Muscle layer of colon (tissue), 2 donors: ENCODE measurements around the gene CCDC116.
"Not testable (repeated sequence)": the region's sequence is repeated elsewhere in the genome, so short reads cannot be mapped to it uniquely, and the experiment has no call there.

Source experiments
- H3K27ac ChIP-seq: one replicate; pipeline ENCODE4 v1.7.0; 2013; ENCODE audit warnings: low read depth, mild to moderate bottlenecking, low read length, moderate library complexity
- H3K27me3 ChIP-seq, 2 donors: one replicate each; pipeline ENCODE4 v1.7.0; 2013; ENCODE audit warnings: low read length in 2 of 2, mild to moderate bottlenecking in 2 of 2; ENCODE audit not compliant: insufficient read depth in 2 of 2, control insufficient read depth in 1 of 2
- H3K36me3 ChIP-seq: one replicate; pipeline ENCODE4 v1.7.0; 2013; ENCODE audit warnings: mild to moderate bottlenecking, low read length; ENCODE audit not compliant: insufficient read depth
- H3K4me1 ChIP-seq: one replicate; pipeline ENCODE4 v1.7.0; 2013; ENCODE audit warnings: mild to moderate bottlenecking, low read length; ENCODE audit not compliant: insufficient read depth
- H3K4me3 ChIP-seq, 2 donors: one replicate each; pipeline ENCODE4 v1.7.0; 2013; ENCODE audit warnings: low read length in 2 of 2, low read depth in 1 of 2, mild to moderate bottlenecking in 1 of 2, moderate library complexity in 1 of 2
- H3K9ac ChIP-seq: one replicate; pipeline ENCODE4 v1.7.0; 2013; ENCODE audit warnings: low read length
- H3K9me3 ChIP-seq: one replicate; pipeline ENCODE4 v1.7.0; 2013; ENCODE audit warnings: mild to moderate bottlenecking, low read length
- donor health status: abdominal sarcoma.
- donor health status: Adenocarcinoma of cecum.

The CCDC116 gene

DNA sequence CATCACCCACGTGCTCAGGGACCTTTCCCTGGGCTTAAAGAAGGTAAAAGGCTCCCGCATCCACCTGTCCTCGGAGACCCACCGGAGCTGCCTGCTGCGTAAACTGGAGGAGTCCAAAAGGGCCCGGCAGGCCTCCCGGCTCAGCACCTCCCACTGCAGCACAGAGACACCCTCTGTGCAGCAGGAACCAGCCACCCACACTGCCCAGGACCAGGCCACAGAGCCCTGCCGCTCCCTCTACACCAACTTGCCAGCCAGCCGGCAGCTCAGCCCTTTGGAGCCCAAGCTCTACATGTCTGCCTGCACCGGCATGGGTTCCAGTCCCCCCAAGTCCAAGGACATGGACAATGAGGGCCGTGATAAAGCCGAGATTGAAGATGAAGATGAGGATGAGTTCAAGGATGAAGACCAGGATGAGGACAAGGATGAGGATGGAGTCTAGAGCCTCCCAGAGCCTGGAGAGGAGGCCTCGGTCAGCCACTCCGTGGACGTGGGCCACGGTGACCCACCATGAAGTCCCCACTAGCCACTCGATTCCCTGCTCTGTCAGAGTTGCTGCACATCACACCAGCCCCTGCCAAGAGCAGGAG is 4.2 kb downstream of the CCDC116 start:
- H3K36me3 ChIP-seq = no peaks in the 10 kb centered on the region
- no peaks in the 10 kb centered on the region for H3K9me3 ChIP-seq
- no peak overlapping the region for H3K4me3 ChIP-seq
- H3K27ac ChIP-seq = no peak overlapping the region
- H3K9ac ChIP-seq = no peak overlapping the region
- H3K27me3 ChIP-seq = no peaks in the 10 kb centered on the region
- peaks cover 7% of the 10 kb centered on the region for H3K4me1 ChIP-seq

DNA sequence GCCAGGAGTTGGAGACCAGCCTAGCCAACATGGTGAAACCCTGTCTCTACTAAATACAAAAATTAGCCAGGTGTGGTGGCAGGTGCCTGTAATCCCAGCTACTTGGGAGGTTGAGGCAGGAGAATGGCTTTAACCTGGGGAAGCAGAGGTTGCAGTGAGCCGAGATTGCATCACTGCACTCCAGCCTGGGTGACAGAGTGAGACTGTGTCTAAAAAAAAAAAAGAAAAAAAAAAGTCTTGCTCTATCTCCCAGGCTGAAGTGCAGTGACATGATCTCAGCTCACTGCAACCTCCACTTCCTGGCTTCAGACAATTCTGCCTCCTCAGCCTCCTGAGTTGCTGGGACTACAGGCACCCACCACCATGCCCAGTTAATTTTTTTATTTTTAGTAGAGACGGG is 4.9 kb downstream of the CCDC116 start:
- H3K27me3 ChIP-seq, H3K4me3 ChIP-seq, H3K4me1 ChIP-seq, H3K36me3 ChIP-seq, H3K9ac ChIP-seq, H3K27ac ChIP-seq, H3K9me3 ChIP-seq: not testable (repeated sequence)

DNA sequence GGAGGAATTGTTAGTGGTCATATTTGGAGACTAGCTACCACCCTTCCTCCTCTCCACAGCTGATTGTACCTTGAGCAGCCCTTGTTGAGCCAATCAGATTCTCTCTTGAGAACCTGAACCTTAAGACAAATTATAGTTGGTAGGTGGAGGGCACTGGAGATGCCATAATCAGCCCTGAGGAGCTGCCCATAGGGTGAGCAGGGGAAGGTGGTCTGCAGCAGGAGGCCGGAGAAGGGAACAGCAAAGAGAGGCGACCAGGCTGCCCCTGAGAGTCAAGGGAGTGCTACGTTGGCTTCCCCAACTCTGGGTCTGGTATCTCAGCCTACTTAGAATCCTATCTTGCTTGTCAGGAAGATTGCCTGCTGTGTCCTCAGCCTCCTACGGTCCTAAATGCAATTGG is 6.8 kb downstream of the CCDC116 start:
- Histone ChIP-seq H3K4me3 (no peak overlapping the region), H3K9me3 (no peaks in the 10 kb centered on the region), H3K27me3 (no peaks in the 10 kb centered on the region), H3K9ac (no peak overlapping the region), H3K36me3 (no peaks in the 10 kb centered on the region), H3K27ac (no peak overlapping the region), H3K4me1 (peaks cover 12% of the 10 kb centered on the region)

DNA sequence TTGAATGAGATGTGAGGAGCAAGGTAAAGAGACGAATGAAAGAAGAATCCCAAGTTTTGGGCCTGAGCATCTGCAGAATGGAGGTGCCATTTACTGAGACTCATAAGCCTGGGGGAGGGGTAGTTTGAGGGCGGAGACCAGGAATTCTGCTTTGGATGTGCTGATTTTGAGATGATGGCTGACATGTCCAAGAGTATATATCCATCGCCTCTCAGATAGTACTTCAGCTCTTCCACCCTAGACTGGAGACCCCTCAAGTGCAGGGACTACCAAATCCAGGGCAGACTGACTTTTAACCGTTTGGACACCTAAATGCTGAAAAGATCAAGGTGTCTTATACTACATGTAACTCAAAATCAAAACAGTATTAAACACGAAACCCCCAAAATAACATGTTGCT is 8.2 kb downstream of the CCDC116 start:
- no peaks in the 10 kb centered on the region for H3K36me3 ChIP-seq
- H3K9me3 ChIP-seq = no peaks in the 10 kb centered on the region
- no peak overlapping the region for H3K4me3 ChIP-seq
- no peak overlapping the region for H3K27ac ChIP-seq
- no peaks in the 10 kb centered on the region for H3K27me3 ChIP-seq
- H3K4me1 ChIP-seq = peaks cover 12% of the 10 kb centered on the region
- no peak overlapping the region for H3K9ac ChIP-seq

DNA sequence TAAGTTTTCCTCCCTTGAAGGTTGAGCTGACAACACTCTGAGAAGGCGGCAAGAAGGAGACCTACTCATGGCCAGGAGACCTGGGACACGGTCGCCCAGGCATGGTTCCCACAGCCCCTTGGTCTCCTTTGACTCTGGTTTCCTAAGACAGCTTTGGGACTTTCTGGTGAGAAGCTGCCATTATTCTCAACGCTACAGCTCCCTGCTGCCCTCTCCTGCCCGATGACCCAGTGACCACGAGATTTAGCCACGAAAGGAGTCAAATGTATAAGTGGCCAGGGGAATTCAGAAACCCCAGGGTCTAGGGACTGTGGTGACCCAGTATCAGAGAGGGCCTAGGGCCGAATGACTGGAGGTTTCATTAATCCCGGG is 8.8 kb downstream of the CCDC116 start:
- Histone ChIP-seq H3K4me1 (peaks cover 12% of the 10 kb centered on the region), H3K4me3 (peak overlapping the region; percentile 49 to 73), H3K27ac (peak overlapping the region; percentile 43), H3K27me3 (no peaks in the 10 kb centered on the region), H3K9me3 (no peaks in the 10 kb centered on the region), H3K9ac (peak overlapping the region; percentile 42), H3K36me3 (no peaks in the 10 kb centered on the region)

DNA sequence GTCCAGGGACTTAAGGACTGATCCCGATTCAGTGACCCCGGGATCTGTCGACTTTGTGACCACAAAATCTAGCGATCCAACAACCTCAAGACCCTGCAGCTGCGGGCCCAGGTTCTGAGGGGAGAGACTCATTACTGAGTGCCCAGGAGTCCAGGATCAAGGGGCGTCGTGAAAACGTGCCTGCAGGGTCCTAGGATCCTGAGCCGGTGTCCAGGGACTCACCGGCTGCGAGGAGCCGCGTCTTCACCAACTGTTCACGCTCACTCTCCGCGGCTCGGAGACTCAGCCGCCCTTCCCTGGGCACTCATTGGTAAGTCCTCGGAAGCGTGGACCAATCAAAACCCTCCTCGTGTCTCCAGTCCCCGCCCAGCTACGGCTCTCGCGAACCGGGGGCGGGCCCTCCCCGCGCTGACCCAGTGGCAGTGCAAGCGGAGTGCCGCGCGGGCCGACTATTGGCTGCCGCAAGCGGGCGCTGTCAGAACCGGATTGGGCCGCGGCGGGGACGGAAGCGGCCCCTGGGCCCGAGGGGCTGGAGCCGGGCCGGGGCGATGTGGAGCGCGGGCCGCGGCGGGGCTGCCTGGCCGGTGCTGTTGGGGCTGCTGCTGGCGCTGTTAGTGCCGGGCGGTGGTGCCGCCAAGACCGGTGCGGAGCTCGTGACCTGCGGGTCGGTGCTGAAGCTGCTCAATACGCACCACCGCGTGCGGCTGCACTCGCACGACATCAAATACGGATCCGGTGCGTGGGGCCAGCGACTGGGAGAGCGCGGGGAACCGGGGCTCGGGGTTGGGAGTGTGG is 9.4 kb downstream of the CCDC116 start, which contains the start of gene SDF2L1:
Gene SDF2L1, plus strand, starts transcription at position 514 of the 795 bp plus-strand sequence. Its CDS starts 35 bp downstream, at position 549.
- Histone ChIP-seq H3K4me1 (peaks cover 18% of the 10 kb centered on the region), H3K27me3 (no peaks in the 10 kb centered on the region), H3K27ac (peak within 1 kb of the TSS; percentile 61), H3K36me3 (no peaks in the 10 kb centered on the region), H3K4me3 (peak within 1 kb of the TSS; percentile 54 to 73), H3K9me3 (no peaks in the 10 kb centered on the region), H3K9ac (peak within 1 kb of the TSS; percentile 42)

DNA sequence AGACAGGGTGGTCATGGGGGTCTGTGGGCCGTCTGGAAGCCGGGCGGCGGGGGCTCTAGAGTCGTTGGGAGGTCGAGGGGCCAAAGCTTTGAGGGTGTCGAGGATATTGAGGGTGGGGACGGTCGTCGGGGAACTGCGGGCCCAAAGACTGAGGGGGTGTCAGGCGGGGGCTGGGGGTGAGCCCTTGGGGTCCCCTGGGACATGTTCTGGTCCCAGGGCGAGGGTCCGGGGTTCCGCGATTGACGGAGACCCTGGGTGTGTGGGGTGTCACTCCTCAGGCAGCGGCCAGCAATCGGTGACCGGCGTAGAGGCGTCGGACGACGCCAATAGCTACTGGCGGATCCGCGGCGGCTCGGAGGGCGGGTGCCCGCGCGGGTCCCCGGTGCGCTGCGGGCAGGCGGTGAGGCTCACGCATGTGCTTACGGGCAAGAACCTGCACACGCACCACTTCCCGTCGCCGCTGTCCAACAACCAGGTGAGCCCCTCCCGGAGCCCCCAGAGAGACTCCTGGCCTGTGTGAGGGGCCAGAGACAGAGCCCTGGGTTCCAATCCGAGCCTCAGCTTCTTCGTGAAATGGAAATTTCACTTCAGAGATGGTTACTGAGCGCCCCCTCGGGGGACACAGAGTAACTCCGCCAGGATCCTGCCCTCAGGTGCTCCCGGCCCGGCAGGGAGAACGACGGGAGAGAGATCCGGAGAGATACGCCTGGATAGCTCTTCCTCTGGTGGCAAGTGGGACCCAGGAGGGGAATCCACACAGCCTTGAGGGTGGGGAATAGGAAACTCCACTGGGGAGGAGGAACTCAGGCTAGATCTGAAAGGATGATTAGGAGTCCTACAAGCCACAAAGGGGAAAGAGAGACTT is 10.3 kb downstream of the CCDC116 start:
- H3K36me3 ChIP-seq = no peaks in the 10 kb centered on the region
- H3K4me3 ChIP-seq = peak overlapping the region; percentile 54 to 73
- H3K4me1 ChIP-seq = peaks cover 18% of the 10 kb centered on the region
- no peak overlapping the region for H3K9ac ChIP-seq
- peak overlapping the region; percentile 61 for H3K27ac ChIP-seq
- H3K27me3 ChIP-seq = no peaks in the 10 kb centered on the region
- H3K9me3 ChIP-seq = no peaks in the 10 kb centered on the region

DNA sequence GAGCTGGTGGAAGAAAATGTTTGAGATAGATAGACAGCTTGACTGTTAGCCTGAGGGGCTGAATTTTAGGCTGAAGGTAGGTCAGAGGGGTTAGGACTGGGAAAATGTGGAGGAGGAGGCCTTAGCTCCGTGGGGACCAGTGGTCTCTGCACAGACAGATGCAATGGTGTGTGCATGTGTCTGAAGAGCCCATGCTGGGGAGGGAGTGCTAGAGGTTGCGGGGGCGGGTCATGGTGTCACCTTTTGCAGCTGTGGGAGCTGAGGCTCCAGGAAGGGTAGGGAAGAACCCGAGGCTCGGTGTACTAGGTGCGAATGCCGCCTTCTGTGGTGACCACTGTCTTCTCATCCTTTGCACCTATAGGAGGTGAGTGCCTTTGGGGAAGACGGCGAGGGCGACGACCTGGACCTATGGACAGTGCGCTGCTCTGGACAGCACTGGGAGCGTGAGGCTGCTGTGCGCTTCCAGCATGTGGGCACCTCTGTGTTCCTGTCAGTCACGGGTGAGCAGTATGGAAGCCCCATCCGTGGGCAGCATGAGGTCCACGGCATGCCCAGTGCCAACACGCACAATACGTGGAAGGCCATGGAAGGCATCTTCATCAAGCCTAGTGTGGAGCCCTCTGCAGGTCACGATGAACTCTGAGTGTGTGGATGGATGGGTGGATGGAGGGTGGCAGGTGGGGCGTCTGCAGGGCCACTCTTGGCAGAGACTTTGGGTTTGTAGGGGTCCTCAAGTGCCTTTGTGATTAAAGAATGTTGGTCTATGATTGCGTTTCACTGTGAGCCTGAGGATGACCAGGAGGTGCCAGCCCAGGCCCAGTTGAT is 11.2 kb downstream of the CCDC116 start:
- no peaks in the 10 kb centered on the region for H3K9me3 ChIP-seq
- no peak overlapping the region for H3K9ac ChIP-seq
- H3K27ac ChIP-seq = no peak overlapping the region
- peaks cover 18% of the 10 kb centered on the region for H3K4me1 ChIP-seq
- H3K4me3 ChIP-seq = peak overlapping the region in 1 of 2 donors; percentile 73
- H3K27me3 ChIP-seq = no peaks in the 10 kb centered on the region
- no peaks in the 10 kb centered on the region for H3K36me3 ChIP-seq

DNA sequence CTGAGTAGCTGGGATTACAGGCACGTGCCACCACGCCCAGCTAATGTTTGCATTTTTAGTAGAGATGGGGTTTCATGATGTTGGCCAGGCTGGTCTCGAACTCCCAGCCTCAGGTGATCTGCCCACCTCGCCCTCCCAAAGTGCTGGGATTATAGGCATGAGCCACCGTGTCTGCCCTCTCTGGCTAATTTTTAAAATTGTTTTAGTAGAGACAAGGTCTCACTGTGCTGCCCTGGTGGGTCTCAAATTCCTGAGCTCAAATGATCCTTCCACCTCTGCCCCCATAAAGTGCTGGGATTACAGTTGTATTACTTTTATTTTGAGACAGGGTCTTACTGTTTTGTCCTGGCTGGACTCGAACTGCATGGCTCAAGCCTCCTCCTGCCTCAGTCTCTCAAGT is 13.0 kb downstream of the CCDC116 start:
- not testable (repeated sequence) for H3K36me3 ChIP-seq, H3K4me3 ChIP-seq, H3K27ac ChIP-seq, H3K27me3 ChIP-seq, H3K9ac ChIP-seq, H3K9me3 ChIP-seq
- H3K4me1 ChIP-seq = peaks cover 18% of the 10 kb centered on the region

DNA sequence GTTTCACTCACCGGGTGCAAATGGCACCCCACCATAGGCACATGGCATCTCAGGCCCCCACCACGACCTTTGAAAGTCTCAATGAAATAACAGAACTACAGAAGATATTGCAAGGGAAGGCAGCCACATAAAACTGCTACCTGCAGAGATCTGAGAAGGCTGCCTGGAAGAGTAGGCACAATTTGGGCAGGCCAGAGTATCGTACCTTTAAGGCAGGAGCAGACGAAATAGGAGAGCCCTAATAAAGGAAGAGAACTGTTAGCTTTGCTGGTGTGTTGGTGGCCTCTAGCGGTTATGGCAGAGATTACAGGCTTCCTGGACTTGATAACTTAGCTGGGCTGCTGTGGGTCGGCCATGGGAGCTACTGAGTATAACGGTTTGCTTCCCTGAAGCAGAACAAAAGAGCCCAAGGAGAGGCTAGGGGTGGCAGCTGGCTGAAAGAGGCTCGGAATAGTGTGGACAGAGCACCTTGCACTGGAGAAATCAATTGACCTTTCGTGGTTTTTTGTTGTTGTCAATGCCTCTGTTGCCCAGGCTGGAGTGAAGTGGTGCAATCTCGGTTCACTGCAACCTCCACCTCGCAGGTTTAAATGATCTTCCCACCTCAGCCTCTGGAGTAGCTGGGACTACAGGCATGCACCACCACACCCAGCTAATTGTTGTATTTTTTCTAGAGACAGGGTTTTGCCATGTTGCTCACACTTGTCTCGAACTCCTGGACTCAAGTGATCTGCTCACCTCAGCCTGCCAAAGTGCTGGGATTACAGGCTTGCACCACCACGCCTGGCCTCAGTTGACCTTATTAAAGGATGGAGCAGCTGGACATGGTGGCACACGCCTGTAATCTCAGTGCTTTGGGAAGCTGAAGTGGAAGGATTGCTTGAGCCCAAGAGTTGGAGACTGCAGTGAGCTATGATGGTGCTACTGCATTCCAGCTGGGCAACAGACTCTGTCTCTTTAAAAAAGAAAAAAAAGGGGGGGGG is 14.3 kb downstream of the CCDC116 start:
- H3K4me1 ChIP-seq = peaks cover 16% of the 10 kb centered on the region
- no peak overlapping the region for H3K9ac ChIP-seq
- H3K4me3 ChIP-seq = no peak overlapping the region
- H3K27me3 ChIP-seq = no peaks in the 10 kb centered on the region
- no peaks in the 10 kb centered on the region for H3K9me3 ChIP-seq
- no peaks in the 10 kb centered on the region for H3K36me3 ChIP-seq
- no peak overlapping the region for H3K27ac ChIP-seq
